ENCODE measurements around the gene MAPKAP1. TPM values are rescaled to one million over a fixed set of nuclear protein-coding genes. Genes with fewer than 3 reads are reported as not detected.

Gene MAPKAP1
- total RNA-seq, 4 donors from 2014 or later = 57.6 to 70.2 (median 68.7) TPM

GRCh38 chr9:125633116-125633745 is 73.8 kb downstream of the MAPKAP1 start:
- DNase-seq (ENCODE audit: low spot score in 2 of 2) = no peak
- Histone ChIP-seq H3K36me3 (no peaks in the 10 kb centered on the region), H3K27ac (peak overlapping the region; percentile 15), H3K4me3 (no peak overlapping the region), H3K9me3 (no peaks in the 10 kb centered on the region), H3K27me3 (no peaks in the 10 kb centered on the region), H3K4me1 (peaks cover 21% of the 10 kb centered on the region)
- TF ChIP-seq POLR2A (IDR thresholded peaks at IDR 0.05) (no peak), POLR2AphosphoS5 (IDR thresholded peaks at IDR 0.05) (no peak), CTCF (IDR thresholded peaks at IDR 0.05) (no peak), EP300 (IDR thresholded peaks at IDR 0.05) (no peak)
- 61% methylated on average over 2 of the region's 2 CpGs for WGBS

GRCh38 chr9:125632321-125633115 is 74.5 kb downstream of the MAPKAP1 start:
- DNase-seq (ENCODE audit: low spot score in 2 of 2) = no peak
- TF ChIP-seq POLR2A (IDR thresholded peaks at IDR 0.05) = no peak
- WGBS = 80% methylated on average over 4 of the region's 4 CpGs
- Histone ChIP-seq H3K4me3 (no peak overlapping the region), H3K27ac (peak overlapping the region; percentile 15), H3K4me1 (peaks cover 21% of the 10 kb centered on the region), H3K9me3 (no peaks in the 10 kb centered on the region), H3K36me3 (no peaks in the 10 kb centered on the region), H3K27me3 (no peaks in the 10 kb centered on the region)

- 89% methylated on average over 7 of the region's 7 CpGs for WGBS
- H3K4me1 ChIP-seq = peaks cover 21% of the 10 kb centered on the region
- H3K36me3 ChIP-seq = no peaks in the 10 kb centered on the region
- no peaks in the 10 kb centered on the region for H3K9me3 ChIP-seq
- peak in 1 of 2 donors; percentile 33 for TF ChIP-seq CTCF (IDR thresholded peaks at IDR 0.05)
- TF ChIP-seq POLR2AphosphoS5 (IDR thresholded peaks at IDR 0.05) = no peak
- no peak for TF ChIP-seq EP300 (IDR thresholded peaks at IDR 0.05)
- no peak for TF ChIP-seq POLR2A (IDR thresholded peaks at IDR 0.05)
- no peaks in the 10 kb centered on the region for H3K27me3 ChIP-seq
- H3K27ac ChIP-seq = no peak overlapping the region
- no peak overlapping the region for H3K4me3 ChIP-seq
- no peak for DNase-seq (ENCODE audit: low spot score in 2 of 2)
Measured at GRCh38 chr9:125631391-125632085, 75.5 kb downstream of the MAPKAP1 start.

- no peak for TF ChIP-seq EP300 (IDR thresholded peaks at IDR 0.05)
- TF ChIP-seq CTCF (IDR thresholded peaks at IDR 0.05) = no peak
- no peak for TF ChIP-seq POLR2A (IDR thresholded peaks at IDR 0.05)
- TF ChIP-seq POLR2AphosphoS5 (IDR thresholded peaks at IDR 0.05) = no peak
- no peak for DNase-seq (ENCODE audit: low spot score in 2 of 2)
Measured at GRCh38 chr9:125630436-125630835, 76.6 kb downstream of the MAPKAP1 start.

GRCh38 chr9:125629446-125629845 is 77.6 kb downstream of the MAPKAP1 start:
- Histone ChIP-seq H3K27ac (no peak overlapping the region), H3K4me1 (peaks cover 21% of the 10 kb centered on the region), H3K9me3 (no peaks in the 10 kb centered on the region), H3K27me3 (no peaks in the 10 kb centered on the region), H3K4me3 (no peak overlapping the region), H3K36me3 (no peaks in the 10 kb centered on the region)
- no peak for DNase-seq (ENCODE audit: low spot score in 2 of 2)
- TF ChIP-seq CTCF (IDR thresholded peaks at IDR 0.05) = no peak
- TF ChIP-seq POLR2AphosphoS5 (IDR thresholded peaks at IDR 0.05) = no peak
- TF ChIP-seq EP300 (IDR thresholded peaks at IDR 0.05) = no peak
- no peak for TF ChIP-seq POLR2A (IDR thresholded peaks at IDR 0.05)
- 87% methylated on average over 3 of the region's 3 CpGs for WGBS

More at GRCh38 chr9:125630436-125630835, 76.6 kb downstream of the MAPKAP1 start:
- Histone ChIP-seq H3K9me3 (no peaks in the 10 kb centered on the region), H3K4me3 (no peak overlapping the region), H3K27me3 (no peaks in the 10 kb centered on the region), H3K27ac (no peak overlapping the region), H3K4me1 (peaks cover 21% of the 10 kb centered on the region), H3K36me3 (no peaks in the 10 kb centered on the region)
- WGBS = 100% methylated on average over 1 of the region's 1 CpG

Measured in suprapubic skin (tissue), 4 donors.